ENCODE results near the gene OR5H2.

OR5H2 gene

DNA sequence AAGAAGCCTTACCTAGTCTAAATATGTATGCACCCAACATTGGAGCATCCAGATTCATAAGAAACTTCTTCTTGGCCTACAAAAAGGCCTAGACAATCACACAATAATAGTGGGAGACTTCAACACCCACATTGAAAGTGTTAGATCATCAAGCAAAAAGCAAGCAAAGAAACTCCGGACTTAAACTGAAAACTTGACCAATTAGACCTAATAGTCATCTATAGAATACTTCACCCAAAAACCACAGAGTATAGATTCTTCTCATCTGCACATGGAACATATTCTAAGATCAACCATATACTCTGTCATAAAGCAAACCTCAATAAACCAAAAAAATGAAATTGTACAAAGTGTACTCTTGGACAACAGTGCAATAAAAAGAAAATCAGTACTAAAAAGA lies 49.0 kb downstream of the OR5H2 start:
- DNase-seq (ENCODE audit: low read depth), result no peak

Data from fibroblast of gingiva (primary cell).